ENCODE measurements around the gene RNF146. TPM values are rescaled to one million over a fixed set of nuclear protein-coding genes. Genes with fewer than 3 reads are reported as not detected.

Gene RNF146
- total and polyA plus RNA-seq, 4 donors, result 30.4 to 89.4 (median 34.9) TPM

- WGBS, 2 donors, result 58 to 64% methylated on average over 1 of the region's 1 CpG
- TF ChIP-seq CTCF (IDR thresholded peaks at IDR 0.05; ENCODE audit: control extremely low read depth, extremely low read depth), result no peak
Measured at GRCh38 chr6:127262896-127263295, 3.8 kb upstream of the RNF146 start.

GRCh38 chr6:127263481-127263880 is 3.2 kb upstream of the RNF146 start:
- H3K4me1 ChIP-seq (ENCODE audit: control insufficient read depth in 5 of 5, insufficient read depth in 5 of 5, low read length in 5 of 5), result peaks cover 0 to 42% (median 0%) of the 10 kb centered on the region in 5 donors
- no peak for TF ChIP-seq CTCF (IDR thresholded peaks at IDR 0.05; ENCODE audit: control extremely low read depth, extremely low read depth)
- WGBS, 2 donors, result 59 to 61% methylated on average over 4 of the region's 4 CpGs

More at GRCh38 chr6:127262896-127263295, 3.8 kb upstream of the RNF146 start:
- peaks cover 0 to 5% (median 0%) of the 10 kb centered on the region in 4 donors for H3K36me3 ChIP-seq (ENCODE audit: control insufficient read depth in 4 of 4, insufficient read depth in 4 of 4, low read length in 4 of 4)
- H3K9me3 ChIP-seq (ENCODE audit: control insufficient read depth in 4 of 4, insufficient read depth in 3 of 4, low read length in 3 of 4), result no peaks in the 10 kb centered on the region
- H3K27ac ChIP-seq (ENCODE audit: low read depth in 1 of 2, low read length in 1 of 2), result no peak overlapping the region
- peaks cover 0 to 38% (median 0%) of the 10 kb centered on the region in 5 donors for H3K4me1 ChIP-seq (ENCODE audit: control insufficient read depth in 5 of 5, insufficient read depth in 5 of 5, low read length in 5 of 5)
- H3K9ac ChIP-seq (ENCODE audit: insufficient read depth in 1 of 2, low read length in 2 of 2), result no peak overlapping the region
- no peaks in the 10 kb centered on the region for H3K27me3 ChIP-seq (ENCODE audit: control insufficient read depth in 3 of 3, insufficient read depth in 3 of 3, low read length in 2 of 3)
- H3K4me3 ChIP-seq, result no peak overlapping the region
- ATAC-seq (ENCODE audit: insufficient read depth, low FRiP score), result no peak
- peak in 2 of 3 donors; percentile 58 for DNase-seq

GRCh38 chr6:127266892-127267645 is 405 bp downstream of the RNF146 start:
- H3K9me3 ChIP-seq (ENCODE audit: control insufficient read depth in 4 of 4, insufficient read depth in 3 of 4, low read length in 3 of 4), result no peaks in the 10 kb centered on the region
- H3K27ac ChIP-seq (ENCODE audit: low read depth in 1 of 2, low read length in 1 of 2), result peak overlapping the region; percentile 98 to 99
- TF ChIP-seq CTCF (IDR thresholded peaks at IDR 0.05; ENCODE audit: control extremely low read depth, extremely low read depth), result no peak
- H3K9ac ChIP-seq (ENCODE audit: insufficient read depth in 1 of 2, low read length in 2 of 2), result peak overlapping the region; percentile 97 to 99
- ATAC-seq (ENCODE audit: insufficient read depth, low FRiP score) (peak; percentile 81), DNase-seq (peak; percentile 74 to 80 (median 76))
- H3K4me1 ChIP-seq (ENCODE audit: control insufficient read depth in 5 of 5, insufficient read depth in 5 of 5, low read length in 5 of 5), result peaks cover 0 to 55% (median 6%) of the 10 kb centered on the region in 5 donors
- 1% methylated on average over 60 to 64 of the region's 64 CpGs for WGBS, 2 donors
- H3K27me3 ChIP-seq (ENCODE audit: control insufficient read depth in 3 of 3, insufficient read depth in 3 of 3, low read length in 2 of 3), result no peaks in the 10 kb centered on the region
- H3K4me3 ChIP-seq, result peak overlapping the region; percentile 87
- peaks cover 0 to 5% (median 0%) of the 10 kb centered on the region in 4 donors for H3K36me3 ChIP-seq (ENCODE audit: control insufficient read depth in 4 of 4, insufficient read depth in 4 of 4, low read length in 4 of 4)

More at GRCh38 chr6:127263481-127263880, 3.2 kb upstream of the RNF146 start:
- no peak overlapping the region for H3K9ac ChIP-seq (ENCODE audit: insufficient read depth in 1 of 2, low read length in 2 of 2)
- H3K27me3 ChIP-seq (ENCODE audit: control insufficient read depth in 3 of 3, insufficient read depth in 3 of 3, low read length in 2 of 3), result no peaks in the 10 kb centered on the region
- H3K9me3 ChIP-seq (ENCODE audit: control insufficient read depth in 4 of 4, insufficient read depth in 3 of 4, low read length in 3 of 4), result no peaks in the 10 kb centered on the region
- no peak overlapping the region for H3K4me3 ChIP-seq
- no peak overlapping the region for H3K27ac ChIP-seq (ENCODE audit: low read depth in 1 of 2, low read length in 1 of 2)
- DNase-seq (peak; percentile 75 to 94 (median 92)), ATAC-seq (ENCODE audit: insufficient read depth, low FRiP score) (no peak)
- peaks cover 0 to 5% (median 0%) of the 10 kb centered on the region in 4 donors for H3K36me3 ChIP-seq (ENCODE audit: control insufficient read depth in 4 of 4, insufficient read depth in 4 of 4, low read length in 4 of 4)

Data from lung (tissue), 12 donors.